Fibroblast of skin of right quadriceps (primary cell): Measurements from ENCODE around the gene SAMD10.

Source experiments
- DNase-seq: peaks from one replicate; pipeline ENCODE4 v3.0.0-alpha.2; 2013

SAMD10 gene

GRCh38 chr20:63955281-63955826 is 24.1 kb downstream of the SAMD10 start:
- no peak for DNase-seq

GRCh38 chr20:63953764-63954429 is 25.5 kb downstream of the SAMD10 start:
- DNase-seq: no peak

- DNase-seq: no peak
These were observed 26.7 kb downstream of the SAMD10 start for GRCh38 chr20:63952769-63953168.

DNA sequence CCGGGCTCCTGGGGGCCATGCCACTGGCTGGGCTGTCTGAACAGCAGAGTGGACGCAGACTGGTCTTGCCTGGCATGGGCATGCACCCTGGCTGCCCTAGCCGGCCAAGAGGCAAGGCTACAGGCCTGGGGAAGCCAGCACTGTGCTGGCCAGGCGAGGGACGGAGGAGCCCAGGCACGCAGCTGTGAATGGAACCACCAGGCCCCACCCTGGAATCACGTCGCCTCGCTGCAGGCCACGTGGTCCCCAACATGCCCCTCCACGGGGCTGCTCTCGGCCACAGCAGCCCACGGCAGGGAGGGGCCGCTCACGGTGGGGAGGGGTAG is 27.3 kb downstream of the SAMD10 start:
- no peak for DNase-seq

DNA sequence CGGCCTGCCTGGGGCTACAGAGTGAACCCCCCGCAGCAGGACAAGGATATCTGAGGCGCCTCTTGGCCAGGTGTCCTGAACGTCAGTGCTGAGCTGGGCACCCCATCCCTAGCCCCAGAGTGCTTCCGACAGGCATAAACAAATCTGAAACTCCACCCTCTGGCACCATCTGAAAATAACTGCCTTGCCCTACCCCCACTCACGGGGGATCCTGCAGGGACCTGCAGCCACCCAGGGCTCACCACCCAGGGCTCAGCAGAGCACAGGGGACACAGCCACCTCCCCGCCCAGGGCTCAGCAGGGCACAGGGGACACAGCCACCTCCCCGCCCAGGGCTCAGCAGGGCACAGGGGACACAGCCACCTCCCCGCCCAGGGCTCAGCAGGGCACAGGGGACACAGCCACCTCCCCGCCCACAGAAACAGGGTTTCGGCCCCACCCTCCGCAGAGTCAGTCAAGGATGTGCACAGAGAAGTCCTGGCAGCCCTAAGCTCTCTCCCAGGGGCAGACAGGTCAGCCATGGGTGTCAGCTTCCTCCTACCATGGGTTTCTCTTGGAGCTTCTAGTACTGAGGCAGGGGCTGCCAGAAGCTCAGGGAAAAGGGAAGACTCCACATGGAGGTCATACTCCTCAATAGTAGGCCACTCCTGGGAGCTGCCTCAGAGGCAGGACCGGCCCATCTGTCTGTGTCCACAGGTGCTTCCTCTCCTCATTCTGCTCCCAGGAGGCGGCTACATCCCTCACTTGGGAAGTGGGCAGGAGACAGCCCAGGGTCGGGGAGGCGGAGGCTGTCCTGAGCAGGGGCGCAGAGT is 27.8 kb downstream of the SAMD10 start:
- no peak for DNase-seq

GRCh38 chr20:63950701-63951397 is 28.6 kb downstream of the SAMD10 start:
- DNase-seq: no peak

GRCh38 chr20:63947638-63948456 is 31.6 kb downstream of the SAMD10 start:
- DNase-seq: no peak

DNA sequence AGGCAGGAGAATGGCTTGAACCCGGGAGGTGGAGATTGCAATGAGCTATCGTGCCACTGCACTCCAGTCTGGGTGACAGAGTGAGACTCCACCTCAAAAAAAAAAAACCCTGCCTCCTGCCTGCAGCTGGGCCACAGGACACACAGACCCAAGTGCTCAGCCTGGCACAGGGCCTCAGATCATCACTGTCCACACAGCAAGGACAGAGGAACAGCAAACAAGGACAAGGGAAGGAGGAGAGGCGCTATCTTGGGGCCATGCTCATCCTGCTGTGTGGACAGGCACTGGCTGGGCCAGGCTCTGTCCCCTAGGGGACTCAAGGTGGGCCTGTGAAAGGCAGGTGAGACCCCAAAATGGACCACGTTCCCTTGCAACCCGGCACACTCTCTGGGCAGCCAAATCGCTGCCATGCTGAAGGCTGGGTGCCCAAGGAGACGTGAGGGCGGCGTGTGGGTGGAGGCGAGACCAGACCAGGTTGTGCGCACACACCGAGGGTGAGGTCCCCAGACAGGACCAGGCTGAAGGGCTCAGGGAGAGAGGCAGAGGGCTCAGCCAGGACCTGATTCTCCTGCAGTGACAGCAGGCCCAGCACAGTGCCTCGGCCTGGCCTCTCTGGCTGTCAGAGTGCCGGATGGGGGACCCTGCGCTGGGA is 32.3 kb downstream of the SAMD10 start:
- no peak for DNase-seq

DNA sequence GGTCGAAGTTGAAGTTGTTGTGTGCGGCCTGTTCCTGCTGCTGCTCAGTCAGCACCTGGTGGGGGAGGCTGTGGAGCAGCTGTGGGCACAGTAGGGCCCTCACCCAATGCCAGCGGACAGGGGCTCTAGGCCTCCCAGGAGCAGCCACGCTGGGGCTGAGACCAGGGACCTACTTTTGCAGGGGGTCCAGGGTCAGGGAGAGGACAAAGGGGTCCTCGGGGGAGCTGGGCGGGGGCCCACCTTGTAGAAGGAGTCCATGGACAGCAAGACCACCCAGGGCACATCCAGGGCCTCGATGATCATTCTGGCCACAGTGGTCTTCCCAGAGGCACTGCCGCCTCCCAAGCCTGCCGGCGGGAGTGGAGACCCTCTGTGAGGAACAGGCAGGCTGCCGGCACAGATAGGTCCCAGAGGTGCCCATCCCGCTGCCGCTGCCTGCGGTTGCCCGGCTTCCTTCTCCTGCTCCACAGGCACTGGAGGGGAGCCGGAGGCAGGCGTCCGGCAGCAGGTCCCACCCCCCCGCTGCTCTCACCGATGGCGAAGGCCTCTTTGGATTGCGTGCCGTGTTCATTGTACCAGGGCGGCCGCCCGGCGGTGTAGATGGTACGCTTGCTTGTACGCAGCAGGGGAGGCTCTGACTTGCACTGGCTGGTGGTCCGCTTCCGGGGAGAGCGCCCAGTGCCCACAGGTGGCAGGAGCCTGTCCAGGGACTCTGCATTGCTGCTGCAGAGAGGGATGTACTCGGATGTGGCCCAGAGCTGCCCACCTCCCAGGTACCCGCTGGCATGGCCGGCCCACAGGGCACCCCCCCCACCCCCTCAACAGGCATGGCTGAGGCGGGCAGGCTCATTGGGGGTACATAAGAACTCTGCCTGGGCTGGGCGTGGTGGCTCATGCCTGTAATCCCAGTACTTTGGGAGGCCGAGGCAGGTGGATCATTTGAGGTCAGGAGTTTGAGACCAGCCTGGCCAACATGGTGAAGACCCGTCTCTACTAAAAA is 33.2 kb downstream of the SAMD10 start:
- DNase-seq: no peak

DNA sequence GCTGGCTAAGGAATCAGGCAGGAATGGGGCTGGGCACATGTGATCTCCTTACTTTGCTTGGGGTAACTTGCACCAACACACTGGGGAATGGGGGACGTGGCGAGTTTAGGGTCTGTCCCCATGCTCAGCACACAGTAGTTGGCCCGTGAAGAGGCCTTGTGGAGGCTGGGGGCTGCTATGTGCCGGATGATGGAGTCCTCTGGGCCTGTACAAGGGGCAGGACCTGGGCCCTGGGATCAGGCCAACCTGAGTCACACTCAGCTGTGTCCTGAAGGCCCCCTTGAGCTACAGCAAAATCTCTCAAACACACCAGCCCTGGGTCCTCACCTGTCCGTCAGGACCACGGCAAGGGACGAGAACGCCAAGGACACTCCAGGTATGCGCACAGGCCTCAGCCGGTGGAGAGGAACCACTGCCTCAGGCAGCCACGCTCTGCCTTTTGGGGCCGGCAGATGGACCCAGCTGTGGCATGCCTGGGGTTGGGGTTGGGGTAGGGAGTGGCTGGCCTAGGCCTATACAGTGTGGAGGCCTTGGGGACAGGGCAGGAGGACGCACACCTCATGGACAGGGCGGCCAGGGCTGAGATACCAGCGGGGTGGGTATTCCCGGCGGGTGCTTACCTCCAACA is 34.3 kb downstream of the SAMD10 start:
- no peak for DNase-seq

GRCh38 chr20:63944078-63944941 is 35.1 kb downstream of the SAMD10 start:
- no peak for DNase-seq

GRCh38 chr20:63943808-63944077 is 35.7 kb downstream of the SAMD10 start:
- no peak for DNase-seq

GRCh38 chr20:63942969-63943807 is 36.3 kb downstream of the SAMD10 start:
- no peak for DNase-seq

DNA sequence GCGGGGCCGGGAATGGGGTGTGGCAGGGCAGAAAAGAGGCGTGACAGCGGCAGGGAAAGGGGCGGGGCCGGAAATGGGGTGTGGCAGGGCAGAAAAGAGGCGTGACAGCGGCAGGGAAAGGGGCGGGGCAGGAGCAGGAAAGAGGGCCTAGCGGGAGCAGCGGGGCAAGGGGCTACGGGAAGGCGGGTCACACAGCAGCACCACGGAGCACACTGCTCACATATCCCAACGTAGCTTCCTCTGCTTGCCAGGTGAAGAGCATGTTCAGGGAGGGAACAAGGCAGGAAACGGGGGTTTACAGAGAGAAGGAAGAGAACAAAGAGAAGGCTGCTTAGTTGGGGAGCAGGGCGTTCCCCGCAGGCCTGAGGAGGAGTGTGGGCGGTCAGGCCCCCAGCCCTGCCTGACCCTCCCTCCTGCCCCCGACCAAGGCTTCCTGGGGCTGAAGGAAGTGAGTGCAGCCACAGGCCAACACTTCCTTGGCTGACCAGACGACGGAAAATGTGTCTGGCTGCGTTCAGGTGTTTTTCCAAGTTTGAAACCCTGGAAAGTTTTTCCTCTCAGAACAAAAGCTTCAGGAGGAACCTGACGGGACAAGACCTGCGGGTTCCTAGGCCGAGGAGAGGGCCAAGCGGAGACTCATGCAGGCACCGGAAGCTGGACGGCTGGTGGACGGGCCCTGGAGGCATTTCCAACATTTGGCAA is 37.0 kb downstream of the SAMD10 start:
- DNase-seq: peak; percentile 27

- no peak for DNase-seq
These were observed 38.0 kb downstream of the SAMD10 start for GRCh38 chr20:63941282-63942081.

GRCh38 chr20:63940472-63941266 is 38.8 kb downstream of the SAMD10 start:
- no peak for DNase-seq
